HG02642 (cell line): ENCODE data around the gene LRIT1.
A peak's percentile ranks its signal among the peaks of the same experiment; 100 is the strongest.

ENCODE experiments used
- ATAC-seq: cut with Tn5 transposase; IDR thresholded peaks from one replicate; pipeline ENCODE4 v1.9.1; 2021; ENCODE audit warnings: mild to moderate bottlenecking; ENCODE audit not compliant: unreplicated experiment, poor library complexity

Gene LRIT1

DNA sequence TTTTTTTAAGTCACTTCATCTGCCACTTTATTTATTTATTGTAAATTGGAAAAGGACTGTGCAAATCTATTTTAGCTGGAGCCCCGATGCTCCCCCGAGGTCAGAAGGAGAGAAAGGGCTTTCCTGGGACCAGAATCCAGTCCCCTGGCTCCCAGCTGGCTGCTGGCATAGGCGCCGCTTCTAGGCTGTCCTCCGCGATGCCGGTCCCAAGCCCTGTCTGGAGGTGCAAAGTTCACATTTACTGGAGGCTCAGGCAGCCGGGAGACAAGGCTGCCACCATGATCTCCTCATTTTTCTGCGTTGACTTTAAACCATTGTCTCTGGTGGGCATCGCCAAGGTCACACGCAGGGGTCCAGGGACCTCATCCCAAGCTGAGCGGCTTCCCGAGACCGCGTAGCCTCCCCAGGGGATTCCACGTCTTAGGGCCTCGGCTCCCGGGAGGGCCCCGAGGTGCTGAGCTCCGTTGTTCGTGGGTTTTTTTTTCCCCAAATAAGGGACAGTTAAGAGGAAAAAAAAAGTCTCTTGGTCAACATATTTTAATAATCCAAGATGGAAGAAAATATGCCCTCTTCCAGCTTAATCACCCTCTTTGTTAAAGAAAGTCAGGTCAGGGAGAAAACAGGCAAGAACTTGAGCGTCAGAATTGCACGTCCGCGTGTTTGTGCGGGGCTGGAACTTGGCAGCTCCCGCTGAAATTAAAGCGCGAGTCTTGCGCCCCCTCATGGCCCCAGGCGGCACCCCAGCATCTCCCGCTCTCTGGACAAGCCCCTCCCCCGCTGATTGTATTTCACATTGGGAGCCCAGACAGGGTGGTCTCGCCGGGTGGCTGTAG, 15.4 kb upstream of the LRIT1 start:
- ATAC-seq: peak; percentile 63

DNA sequence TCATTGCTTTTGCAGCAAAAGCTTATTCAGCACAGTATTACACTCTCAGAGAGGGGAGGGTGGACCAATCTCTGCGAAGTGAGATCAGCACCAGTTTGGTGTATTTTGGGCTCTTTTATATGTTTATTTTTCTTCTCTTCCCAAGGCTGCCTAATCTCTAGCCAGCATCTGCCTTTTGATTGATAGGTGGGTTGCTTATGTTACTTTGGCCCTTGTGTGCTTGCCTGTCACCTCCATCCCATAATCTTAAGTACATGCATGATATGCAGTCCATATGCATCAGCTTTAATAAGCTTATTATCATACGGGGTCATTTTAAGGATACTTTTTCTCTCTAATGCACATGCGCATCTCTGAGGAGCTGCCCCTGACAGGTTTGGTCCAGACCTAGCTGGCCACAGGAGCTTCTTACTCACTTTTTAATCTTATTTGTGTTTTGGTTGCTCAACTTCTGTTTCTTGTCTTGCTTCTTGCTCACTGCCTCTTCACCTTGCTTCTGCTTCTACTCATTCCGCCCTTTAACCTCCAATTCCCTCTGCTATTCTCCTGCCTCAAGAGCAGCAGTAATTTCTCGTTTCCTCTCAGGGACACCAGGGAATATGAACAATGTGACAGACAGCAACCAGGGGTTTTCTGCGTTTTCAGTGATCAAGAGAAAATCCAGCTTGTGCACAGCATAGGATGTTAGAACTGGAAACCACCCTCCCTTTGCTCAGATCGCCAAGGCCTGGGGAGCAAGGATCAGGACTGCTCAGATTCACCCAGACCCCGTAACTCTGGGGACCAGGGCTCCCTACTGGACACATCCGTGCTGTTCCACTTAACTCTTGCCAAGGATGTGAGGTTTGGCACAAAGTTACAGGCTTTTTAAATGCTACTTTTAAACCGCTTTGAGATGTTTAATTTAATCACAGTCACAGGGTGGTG, 13.5 kb upstream of the LRIT1 start:
- ATAC-seq: no peak

DNA sequence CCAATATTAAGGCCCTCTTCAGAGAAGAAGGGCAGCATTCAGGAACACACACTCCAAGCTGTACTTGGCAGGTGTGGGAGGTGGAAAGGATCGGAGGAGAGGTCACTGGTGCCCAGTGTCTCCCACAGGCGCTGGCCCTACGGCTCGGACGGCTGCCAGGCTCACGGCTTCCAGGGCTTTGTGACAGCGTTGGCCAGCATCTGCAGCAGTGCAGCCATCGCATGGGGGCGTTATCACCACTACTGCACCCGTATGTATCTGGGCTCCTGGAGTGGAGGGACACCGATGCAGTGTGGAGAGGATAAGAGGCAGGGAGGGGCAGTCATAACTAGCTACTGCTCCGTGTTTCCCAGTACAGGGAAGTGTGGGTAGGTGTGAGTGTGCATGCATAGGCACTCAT, 7.4 kb upstream of the LRIT1 start:
- ATAC-seq: no peak

DNA sequence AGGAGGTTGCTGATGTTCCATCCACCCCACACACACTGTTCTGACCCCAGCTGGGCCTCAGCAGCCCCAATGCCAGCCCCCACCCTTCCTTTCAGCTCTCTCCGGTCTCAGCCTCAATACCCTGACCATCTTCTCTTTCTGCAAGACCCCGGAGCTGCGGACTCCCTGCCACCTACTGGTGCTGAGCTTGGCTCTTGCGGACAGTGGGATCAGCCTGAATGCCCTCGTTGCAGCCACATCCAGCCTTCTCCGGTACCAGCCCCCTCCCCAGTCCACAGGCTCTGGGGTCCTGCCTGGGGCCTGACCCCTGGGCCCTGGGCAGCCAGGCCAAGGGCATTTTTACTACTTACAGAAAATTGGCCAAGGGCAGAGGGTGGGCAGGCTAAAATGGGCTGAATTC, 6.2 kb upstream of the LRIT1 start:
- no peak for ATAC-seq

DNA sequence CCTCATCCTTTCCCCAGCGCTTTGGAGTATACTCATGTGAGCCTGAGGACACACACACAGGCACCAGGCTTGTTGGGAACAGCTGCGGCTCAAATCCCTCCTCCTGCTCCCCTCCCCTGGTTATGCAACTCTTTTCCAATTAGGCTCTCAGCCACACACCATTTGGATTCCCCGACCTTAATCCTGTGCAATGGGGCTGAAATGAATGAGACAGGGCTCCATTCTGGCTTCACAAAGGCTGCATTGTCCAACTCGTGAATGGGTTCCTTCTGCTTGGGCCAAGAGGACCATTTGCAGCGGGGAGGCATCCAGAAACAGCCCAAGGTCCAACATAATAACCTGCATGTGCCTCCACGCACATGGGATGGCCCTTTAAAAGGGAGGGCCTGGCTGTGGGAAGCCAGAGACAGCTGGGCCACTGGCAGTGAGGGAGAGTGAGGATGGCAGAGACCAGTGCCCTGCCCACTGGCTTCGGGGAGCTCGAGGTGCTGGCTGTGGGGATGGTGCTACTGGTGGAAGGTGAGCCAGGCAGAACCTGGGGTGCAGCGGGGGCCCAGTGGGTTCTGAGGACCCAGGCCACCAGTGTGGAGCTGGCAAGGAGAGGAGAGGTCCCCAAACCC, 3.4 kb upstream of the LRIT1 start, which contains the start of gene RGR:
RGR (plus strand) TSS at position 403 of the 620 bp plus-strand sequence; CDS start at position 441, 38 bp downstream.
- ATAC-seq: no peak

DNA sequence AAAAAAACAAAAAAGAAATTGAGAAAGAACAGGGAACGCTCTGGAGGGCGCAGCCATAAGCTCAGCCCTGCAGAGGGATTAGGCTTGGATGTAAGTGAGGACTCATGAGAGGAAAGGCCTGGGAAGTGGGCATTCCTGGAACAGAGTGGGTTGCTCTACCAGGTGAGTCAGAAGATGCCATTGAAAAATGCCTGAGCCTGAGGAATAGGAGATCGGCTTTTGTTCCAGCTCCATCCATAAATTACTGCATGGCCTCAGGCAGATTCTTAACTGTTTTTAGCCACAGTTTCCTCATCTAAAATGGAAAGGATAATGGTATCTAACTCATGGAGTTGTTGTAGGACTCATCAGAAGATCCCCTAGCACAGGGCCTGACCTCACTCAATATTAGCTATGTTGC, 2.4 kb upstream of the LRIT1 start:
- ATAC-seq: no peak

DNA sequence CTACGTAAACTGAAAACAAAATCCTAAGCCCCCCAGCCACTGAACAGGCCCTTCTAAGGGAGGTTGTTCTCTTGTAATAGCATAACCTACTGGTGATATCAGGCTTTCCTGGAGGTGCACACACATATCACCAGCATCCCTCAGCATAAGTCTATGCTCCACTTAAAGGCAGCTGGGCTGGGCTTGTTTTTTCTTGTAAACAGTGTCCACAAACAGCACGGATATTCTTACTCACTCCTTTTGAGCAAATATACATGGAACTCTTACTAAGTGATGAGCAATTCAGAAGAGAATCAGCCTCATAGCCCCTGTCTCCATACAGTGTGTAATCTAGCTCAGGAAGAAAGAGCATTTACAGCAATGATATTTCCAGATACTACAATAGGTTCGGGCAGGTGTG, 2.4 kb downstream of the LRIT1 start:
- no peak for ATAC-seq

DNA sequence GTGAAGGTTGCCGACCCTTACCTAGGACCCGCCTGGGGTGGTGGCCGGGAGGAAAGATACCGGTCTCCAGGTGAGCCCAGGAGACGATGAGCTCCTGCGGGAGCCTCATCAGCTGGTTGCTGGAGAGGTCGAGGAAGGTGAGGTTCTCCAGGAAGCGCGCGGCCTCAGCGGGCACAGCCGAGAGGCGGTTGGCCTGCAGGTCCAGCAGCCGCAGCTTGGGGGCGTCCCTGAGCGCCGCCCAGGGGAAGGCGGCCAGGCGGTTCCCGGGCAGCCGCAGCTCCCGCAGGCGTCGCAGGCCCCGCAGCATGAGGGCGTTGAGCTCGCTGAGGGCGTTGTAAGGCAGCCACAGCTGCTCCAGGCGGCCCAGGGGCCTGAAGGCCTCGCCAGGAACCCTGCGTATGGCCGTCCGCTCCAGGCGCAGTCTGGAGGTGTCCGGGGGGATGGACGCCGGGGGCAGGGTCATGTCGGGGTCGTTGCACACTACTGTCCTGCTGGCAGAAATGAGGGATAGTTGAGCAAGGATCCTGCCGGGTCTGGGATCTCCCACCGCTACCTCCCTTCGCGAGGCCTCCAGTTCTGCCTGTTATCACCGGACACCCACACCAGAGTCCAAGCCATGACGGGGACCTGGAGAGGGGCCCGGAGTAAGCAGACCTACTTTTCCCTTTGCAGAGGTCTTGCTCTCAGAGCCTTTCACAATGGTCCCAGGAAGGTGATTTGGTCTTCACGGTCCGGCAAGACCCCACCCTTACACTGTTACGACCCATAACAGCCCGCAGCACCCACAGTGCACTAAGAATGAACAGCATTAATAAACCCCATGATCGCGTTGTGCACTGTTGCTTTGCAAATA, 3.9 kb downstream of the LRIT1 start:
- ATAC-seq: no peak

DNA sequence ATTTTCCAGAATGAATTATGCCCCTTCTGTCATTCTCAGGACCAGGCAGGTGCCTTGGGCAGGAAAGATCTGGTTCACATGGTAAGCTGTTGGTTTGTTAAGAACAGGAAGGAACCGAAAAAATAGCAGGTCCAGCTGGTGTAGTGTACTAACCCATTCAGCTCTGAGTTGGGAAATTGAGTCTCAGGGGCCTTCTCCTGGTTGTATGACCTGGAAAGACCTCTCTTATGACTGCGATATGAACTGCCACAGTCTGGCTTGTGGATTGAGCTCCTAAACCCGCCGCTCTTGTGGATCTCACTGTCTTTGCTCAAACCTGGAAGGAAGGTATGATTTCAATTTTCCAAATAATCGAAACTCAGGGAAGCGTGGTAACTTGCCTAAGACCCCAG, 4.5 kb downstream of the LRIT1 start:
- ATAC-seq: no peak

DNA sequence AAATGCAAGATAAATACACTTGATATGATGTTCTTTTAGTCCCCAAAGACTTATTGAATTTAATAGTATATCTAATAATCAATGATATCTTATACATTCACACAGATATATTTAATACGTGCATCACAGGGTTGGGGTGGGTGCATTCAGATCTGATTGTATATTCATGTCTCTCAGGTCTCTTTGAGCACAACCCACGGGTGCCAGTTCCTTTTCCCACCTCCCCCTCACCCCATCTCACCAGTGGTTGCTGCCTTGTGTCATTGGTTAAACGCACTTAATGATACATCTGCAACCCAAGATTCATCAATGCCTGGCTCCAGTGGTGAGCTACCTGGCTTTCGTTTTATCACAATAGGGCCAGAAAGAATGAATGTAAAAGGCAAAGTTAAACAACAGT, 6.2 kb downstream of the LRIT1 start:
- no peak for ATAC-seq

DNA sequence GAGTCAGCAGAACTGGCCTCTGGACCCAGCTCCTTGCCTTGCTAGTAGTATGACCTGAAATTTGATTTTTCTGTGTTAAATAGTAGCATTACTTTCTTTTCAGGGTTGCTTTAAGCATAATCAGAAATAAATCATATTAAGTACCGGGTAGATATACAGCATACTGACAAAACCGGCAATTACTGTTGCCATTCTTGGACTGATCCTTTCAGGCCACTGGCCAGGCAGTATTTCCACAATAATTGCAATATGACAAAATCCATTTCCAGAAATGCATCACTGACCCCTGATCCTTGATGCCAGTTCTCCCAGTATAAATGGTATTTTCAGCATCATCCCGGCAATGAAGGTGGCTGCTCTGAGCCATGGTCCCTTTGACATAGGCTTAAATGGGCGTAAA, 6.9 kb downstream of the LRIT1 start:
- no peak for ATAC-seq

DNA sequence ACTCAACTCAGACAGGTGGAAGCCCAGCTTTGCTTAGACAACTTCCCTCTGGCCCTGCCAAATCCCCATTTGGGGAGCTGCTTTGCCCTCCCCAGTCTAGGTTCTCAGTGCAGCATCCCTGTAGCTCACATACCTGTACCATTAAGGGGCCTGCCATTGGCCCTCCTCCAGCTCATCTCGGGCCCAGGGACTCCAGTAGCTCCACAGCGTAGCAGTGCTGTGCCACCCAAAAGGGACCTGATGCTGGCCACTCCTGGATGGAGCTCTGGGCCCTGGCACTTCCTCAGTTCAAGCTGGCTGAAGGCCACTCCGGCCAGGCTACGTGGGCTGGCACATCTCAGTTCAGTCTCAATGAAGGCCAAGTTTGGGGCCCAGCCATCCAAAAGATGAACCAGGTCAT, 7.4 kb downstream of the LRIT1 start:
- ATAC-seq: no peak

DNA sequence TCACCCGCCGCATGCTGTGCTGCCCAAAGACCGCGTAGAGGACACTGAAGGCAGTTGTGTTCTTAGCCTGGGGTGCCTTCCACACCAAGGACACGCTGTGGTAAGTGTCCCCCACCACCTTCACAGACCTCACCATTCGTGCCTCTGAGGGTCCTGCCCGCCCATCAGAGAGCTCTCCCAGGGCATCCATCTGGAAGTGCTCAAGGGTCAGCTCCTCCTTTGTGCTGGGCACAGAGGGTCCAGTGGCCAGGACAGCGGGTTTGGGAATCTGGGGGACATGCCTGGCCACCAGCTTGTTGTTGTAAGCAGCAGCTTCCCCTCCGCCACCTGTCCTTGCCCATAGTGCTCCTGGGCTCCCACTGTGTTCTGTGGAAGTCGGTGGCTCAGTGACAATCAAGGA, 9.0 kb downstream of the LRIT1 start:
- ATAC-seq: no peak

DNA sequence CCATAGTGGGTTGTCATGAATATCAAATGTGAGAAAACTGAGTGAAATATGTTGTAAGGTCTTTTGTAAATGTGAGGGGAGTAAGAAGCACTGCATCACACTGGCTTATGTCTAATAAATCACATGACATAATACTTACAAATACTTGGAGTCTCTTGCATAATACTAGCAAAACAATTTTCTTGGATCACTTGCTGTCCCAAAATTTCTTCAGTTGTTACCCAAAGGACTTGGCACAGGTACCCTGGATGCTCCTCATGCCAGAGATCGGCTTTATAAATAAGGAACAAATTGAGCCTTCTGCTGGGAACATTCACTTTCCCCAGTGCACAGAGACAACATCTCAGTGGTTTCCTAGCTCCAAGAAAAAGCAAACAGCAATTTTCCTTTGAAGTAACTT, 11.0 kb downstream of the LRIT1 start:
- ATAC-seq: no peak

DNA sequence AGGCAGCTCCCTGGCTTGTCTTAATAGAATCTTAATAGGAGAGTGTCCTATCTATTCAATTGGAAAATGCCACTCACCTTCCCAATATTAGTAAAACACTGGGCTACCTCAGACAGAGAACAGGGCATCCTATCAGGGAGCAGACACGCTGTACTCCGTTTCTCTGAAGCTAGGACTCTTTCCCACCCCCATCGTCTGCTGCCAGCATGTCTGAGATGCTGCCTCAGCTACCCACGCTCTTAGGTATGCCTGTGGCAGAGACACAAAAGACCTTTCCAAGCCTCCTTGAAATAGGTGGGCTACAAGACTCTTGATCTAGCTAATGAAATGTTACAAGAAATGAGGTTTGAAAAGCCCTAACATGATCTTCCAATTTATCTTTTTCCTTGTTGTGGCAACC, 13.5 kb downstream of the LRIT1 start:
- ATAC-seq: no peak

DNA sequence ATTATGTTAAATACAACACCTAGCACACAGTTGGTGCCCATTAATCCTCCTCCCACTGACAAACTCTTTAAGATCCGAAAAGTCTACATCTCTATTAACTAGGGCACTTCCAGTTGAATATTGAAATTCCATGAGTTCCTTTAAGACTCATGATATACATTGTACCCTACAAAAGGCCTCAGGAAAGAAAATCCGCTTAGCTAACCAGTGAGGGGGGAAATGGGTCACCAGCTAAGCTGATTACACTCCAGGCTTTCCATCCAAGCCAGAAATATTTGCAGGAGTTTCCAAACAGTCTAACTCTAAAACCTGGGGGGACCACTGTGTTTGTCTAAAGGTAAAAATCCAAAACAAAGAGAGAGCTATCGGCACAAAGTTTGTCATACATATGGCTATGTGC, 14.7 kb downstream of the LRIT1 start:
- ATAC-seq: no peak

DNA sequence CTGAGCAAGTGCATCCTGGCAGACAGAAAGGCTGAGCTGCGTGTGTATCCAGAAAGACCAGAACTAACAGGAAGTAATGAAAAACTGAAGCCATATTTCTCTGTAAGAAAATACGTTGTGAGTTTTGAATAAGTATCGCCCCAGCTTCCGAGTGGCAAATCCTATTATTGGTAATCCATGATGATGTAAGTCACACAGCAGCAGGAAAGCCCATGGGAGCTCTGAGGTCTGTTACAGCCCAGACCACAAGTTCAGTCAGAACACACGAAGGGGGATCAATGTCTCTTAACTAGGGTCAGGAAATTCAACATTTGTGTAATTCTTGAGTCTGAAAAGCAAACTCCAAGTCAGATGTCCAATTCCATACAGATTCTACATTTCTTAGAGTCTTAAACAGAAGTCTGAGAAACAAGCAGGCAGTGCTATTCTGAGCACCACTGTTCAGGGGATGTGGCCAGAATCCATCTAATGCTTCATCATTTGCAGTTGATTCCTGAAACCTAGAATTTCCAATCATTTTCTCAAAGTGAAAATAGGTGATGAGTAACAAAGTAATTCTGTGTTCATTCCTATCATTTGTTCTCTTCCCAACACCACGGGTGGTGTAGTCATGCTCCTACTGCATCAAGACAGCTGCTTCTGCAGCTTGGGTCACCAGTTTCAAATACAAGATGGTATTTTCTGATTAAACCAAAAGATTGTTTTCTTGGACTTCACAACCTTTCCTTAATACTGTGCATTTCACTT, 15.7 kb downstream of the LRIT1 start, which contains the start of gene LRIT2:
LRIT2 (minus strand) TSS at position 118 of the 747 bp plus-strand sequence; CDS start at position 94, 24 bp downstream.
- ATAC-seq: no peak

DNA sequence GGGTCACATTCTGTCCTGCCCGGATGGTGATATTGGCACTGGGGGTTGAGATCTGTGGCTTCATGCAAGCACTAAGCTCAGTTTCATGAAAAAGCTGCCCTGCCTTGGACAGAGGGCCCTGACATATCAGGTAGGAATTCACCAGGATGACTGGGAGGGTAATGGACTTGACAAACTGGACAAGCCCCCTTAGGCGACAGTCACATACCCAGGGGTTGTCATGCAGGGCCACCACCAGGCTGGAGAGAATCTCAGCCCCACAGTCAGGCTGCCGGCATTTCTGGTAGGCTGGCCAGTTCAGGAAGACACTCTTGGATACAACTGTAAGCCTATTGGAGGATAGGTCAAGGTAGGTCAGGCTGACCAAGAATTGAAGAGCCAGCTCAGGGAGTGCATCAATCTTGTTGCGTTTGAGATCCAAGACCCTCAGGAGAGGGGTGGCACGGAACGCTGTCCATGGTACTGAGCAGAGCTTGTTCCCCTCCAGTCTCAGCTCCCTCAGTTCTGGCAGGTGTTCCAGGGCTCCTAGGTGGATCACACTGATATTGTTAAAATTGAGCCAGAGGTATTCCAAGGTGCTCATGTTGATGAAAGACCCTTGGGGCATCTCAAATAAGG, 16.8 kb downstream of the LRIT1 start:
- no peak for ATAC-seq

DNA sequence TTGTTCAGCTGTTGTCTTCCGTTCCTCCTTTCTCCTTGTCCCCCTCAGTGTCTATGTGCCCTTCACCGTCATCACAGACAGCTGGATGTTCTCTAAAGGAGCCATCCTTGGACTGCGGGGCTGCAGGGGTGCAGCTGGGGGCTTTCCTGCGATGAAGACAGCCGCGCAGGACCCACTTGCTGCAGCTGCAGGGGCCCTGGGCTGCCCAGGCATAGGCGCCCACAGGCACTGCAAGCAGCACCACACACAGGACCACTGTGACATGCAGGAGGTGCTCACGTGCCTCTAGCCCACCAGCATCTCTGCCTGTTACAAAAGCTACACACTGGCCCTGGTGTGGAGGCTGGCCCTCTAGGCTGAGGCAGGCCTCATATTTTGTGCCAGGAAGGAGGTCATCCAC, 19.4 kb downstream of the LRIT1 start:
- no peak for ATAC-seq
